ENCODE results near the gene DGLUCY.

GRCh38 chr14:91271639-91272038, 157.8 kb downstream of the DGLUCY start:
- TF ChIP-seq POLR2A (IDR thresholded peaks at IDR 0.05; ENCODE audit: low read depth, low read length) (no peak), TAF1 (IDR thresholded peaks at IDR 0.05; ENCODE audit: low read depth, low read length) (no peak), POLR2AphosphoS5 (IDR thresholded peaks at IDR 0.05; ENCODE audit: low read depth, low read length) (no peak), POU2F2 (IDR thresholded peaks at IDR 0.05; ENCODE audit: low read depth, low read length) (no peak)

All from GM12891 (cell line).